ENCODE data around the gene ATP4B. TPM values are rescaled to one million over a fixed set of nuclear protein-coding genes. Genes with fewer than 3 reads are reported as not detected.

The ATP4B gene
- total RNA-seq, 2 experiments from 2014 or later, result not detected

- intact Hi-C loops (cut with micrococcal nuclease; ENCODE audit: unreplicated experiment), result no loop called here
- Histone ChIP-seq H3K4me2 (ENCODE audit: low read length) (no peak overlapping the region), H3K4me1 (ENCODE audit: insufficient read depth, low read length, poor library complexity, severe bottlenecking) (no peaks in the 10 kb centered on the region), H4K20me1 (ENCODE audit: insufficient read depth, low read length) (no peaks in the 10 kb centered on the region; the same call in 1 of the 2 replicates), H3K4me3 (ENCODE audit: low read depth, low read length, poor library complexity, severe bottlenecking) (no peak overlapping the region), H3K36me3 (ENCODE audit: insufficient read depth, low read length) (peaks cover 61% of the 10 kb centered on the region), H3K9me2 (ENCODE audit: insufficient read depth, low read length) (no peaks in the 10 kb centered on the region), H3K27ac (ENCODE audit: low read depth, low read length, poor library complexity, severe bottlenecking) (no peak overlapping the region), H2AFZ (ENCODE audit: low read length) (no peak overlapping the region), H3K9me3 (ENCODE audit: low read length) (no peaks in the 10 kb centered on the region), H3K79me2 (ENCODE audit: insufficient read depth, low read depth, low read length) (0 out of 2 replicates have a peak, but pooled peaks cover 12% of the 10 kb centered on the region)
- TF ChIP-seq CTCF (conservative IDR thresholded peaks at IDR 0.05; ENCODE audit: low read length), result no peak
- TF ChIP-seq EZH2phosphoT487 (IDR thresholded peaks at IDR 0.05; ENCODE audit: borderline replicate concordance, low read depth, low read length), result no peak
- ChIA-PET CTCF (ENCODE audit: unreplicated experiment) (no interaction called here), POLR2A (interaction anchor here (0.7 kb wide), 1 partner anchor 10 kb away, joined by 6 read pairs; no protein-coding TSS in a partner anchor)
- no TSS peak for BruUV-seq (replicated peaks)
- DNase-seq (ENCODE audit: low spot score), result no peak
Observed at GRCh38 chr13:113605461-113605860, 52.5 kb downstream of the ATP4B start.

- no TSS peak for BruUV-seq (replicated peaks)
- H3K9me2 ChIP-seq (ENCODE audit: insufficient read depth, low read length), result no peaks in the 10 kb centered on the region
- no peak overlapping the region for H3K4me3 ChIP-seq (ENCODE audit: low read depth, low read length, poor library complexity, severe bottlenecking)
- H3K36me3 ChIP-seq (ENCODE audit: insufficient read depth, low read length), result peaks cover 61% of the 10 kb centered on the region
- H4K20me1 ChIP-seq (ENCODE audit: insufficient read depth, low read length), result no peaks in the 10 kb centered on the region; the same call in 1 of the 2 replicates
- no peak overlapping the region for H2AFZ ChIP-seq (ENCODE audit: low read length)
- H3K27ac ChIP-seq (ENCODE audit: low read depth, low read length, poor library complexity, severe bottlenecking), result no peak overlapping the region
- CTCF ChIA-PET (ENCODE audit: unreplicated experiment), result no interaction called here
- H3K79me2 ChIP-seq (ENCODE audit: insufficient read depth, low read depth, low read length), result 0 out of 2 replicates have a peak, but pooled peaks cover 12% of the 10 kb centered on the region
- H3K9me3 ChIP-seq (ENCODE audit: low read length), result no peaks in the 10 kb centered on the region
- no peaks in the 10 kb centered on the region for H3K4me1 ChIP-seq (ENCODE audit: insufficient read depth, low read length, poor library complexity, severe bottlenecking)
- intact Hi-C loops (cut with micrococcal nuclease; ENCODE audit: unreplicated experiment), result no loop called here
- DNase-seq (ENCODE audit: low spot score), result no peak
- H3K4me2 ChIP-seq (ENCODE audit: low read length), result no peak overlapping the region
- no peak for TF ChIP-seq EZH2phosphoT487 (IDR thresholded peaks at IDR 0.05; ENCODE audit: borderline replicate concordance, low read depth, low read length)
- no peak for TF ChIP-seq CTCF (conservative IDR thresholded peaks at IDR 0.05; ENCODE audit: low read length)
- POLR2A ChIA-PET, result interaction anchor here (0.6 kb wide), 1 partner anchor 616 kb away, joined by 3 read pairs; no protein-coding TSS in a partner anchor
Observed at GRCh38 chr13:113604186-113604585, 53.8 kb downstream of the ATP4B start.

GRCh38 chr13:113603116-113603710, 54.8 kb downstream of the ATP4B start:
- H3K79me2 ChIP-seq (ENCODE audit: insufficient read depth, low read depth, low read length), result 0 out of 2 replicates have a peak, but pooled peaks cover 12% of the 10 kb centered on the region
- H3K9me2 ChIP-seq (ENCODE audit: insufficient read depth, low read length), result no peaks in the 10 kb centered on the region
- POLR2A ChIA-PET, result interaction anchor here (0.6 kb wide), 1 partner anchor 617 kb away, joined by 3 read pairs; no protein-coding TSS in a partner anchor
- no peaks in the 10 kb centered on the region for H3K4me1 ChIP-seq (ENCODE audit: insufficient read depth, low read length, poor library complexity, severe bottlenecking)
- no peaks in the 10 kb centered on the region for H4K20me1 ChIP-seq (ENCODE audit: insufficient read depth, low read length)
- CTCF ChIA-PET (ENCODE audit: unreplicated experiment), result no interaction called here
- peaks cover 61% of the 10 kb centered on the region for H3K36me3 ChIP-seq (ENCODE audit: insufficient read depth, low read length)
- no peak for TF ChIP-seq EZH2phosphoT487 (IDR thresholded peaks at IDR 0.05; ENCODE audit: borderline replicate concordance, low read depth, low read length)
- no peak for TF ChIP-seq CTCF (conservative IDR thresholded peaks at IDR 0.05; ENCODE audit: low read length)
- H2AFZ ChIP-seq (ENCODE audit: low read length), result no peak overlapping the region
- no peaks in the 10 kb centered on the region for H3K9me3 ChIP-seq (ENCODE audit: low read length)
- H3K4me2 ChIP-seq (ENCODE audit: low read length), result no peak overlapping the region
- no peak overlapping the region for H3K4me3 ChIP-seq (ENCODE audit: low read depth, low read length, poor library complexity, severe bottlenecking)
- intact Hi-C loops (cut with micrococcal nuclease; ENCODE audit: unreplicated experiment), result no loop called here
- no TSS peak for BruUV-seq (replicated peaks)
- no peak overlapping the region for H3K27ac ChIP-seq (ENCODE audit: low read depth, low read length, poor library complexity, severe bottlenecking)
- DNase-seq (ENCODE audit: low spot score), result no peak
